Body of pancreas (tissue), 4 donors: Measurements from ENCODE around the gene GPR135. TPM values are rescaled to one million over a fixed set of nuclear protein-coding genes. Genes with fewer than 3 reads are reported as not detected.

Experiments
- ATAC-seq: fragments of 150-250 bp; one replicate; pipeline ENCODE4 v1.9.1; 2016
- DNase-seq, 4 donors: peaks; one replicate each; pipeline ENCODE4 v3.0.0-alpha.2; 2019
- H3K27ac ChIP-seq, 4 donors: fragments of 200-600 bp; sonication (generic); 1 replicate in 3 of 4; 2 replicates in 1 of 4; pipeline versions ENCODE4 v1.5.1 to v1.6.1; 2016 to 2019; ENCODE audit warnings: mild to moderate bottlenecking in 1 of 4, mixed read lengths in 1 of 4, moderate library complexity in 1 of 4
- H3K27me3 ChIP-seq, 2 donors: fragments of 200-600 bp; sonication (generic); one replicate each; pipeline ENCODE4 v1.6.0; 2016; ENCODE audit warnings: mild to moderate bottlenecking in 1 of 2
- H3K36me3 ChIP-seq, 2 donors: fragments of 200-600 bp; sonication (generic); replicated peaks in 1 of 2; 2 replicates each; pipeline ENCODE4 v1.5.1; 2016; ENCODE audit warnings: low read depth in 2 of 2; ENCODE audit not compliant: insufficient read depth in 1 of 2
- H3K4me1 ChIP-seq: fragments of 200-600 bp; sonication (generic); one replicate; pipeline ENCODE4 v1.6.0; 2016
- H3K4me3 ChIP-seq, 2 donors: fragments of 200-600 bp; sonication (generic); 1 replicate in 1 of 2; 2 replicates in 1 of 2; pipeline ENCODE4 v1.5.1; 2016 to 2019
- H3K9me3 ChIP-seq, 3 donors: fragments of 200-600 bp; sonication (generic); 1 replicate in 2 of 3; 2 replicates in 1 of 3; pipeline ENCODE4 v1.5.1; 2016
- CTCF ChIP-seq, 7 experiments: fragments of 450-650 bp in 4 of 7; fragments of 200-600 bp in 3 of 7; sonication (generic) in 3 of 7; IDR thresholded peaks; one replicate each; pipeline ENCODE4 v1.5.1; 2016 to 2019; ENCODE audit warnings: antibody characterized with exemption in 7 of 7
- POLR2A ChIP-seq, 3 donors: fragments of 450-650 bp; IDR thresholded peaks; one replicate each; pipeline ENCODE4 v1.6.1; 2016; ENCODE audit warnings: antibody characterized with exemption in 3 of 3, mild to moderate bottlenecking in 2 of 3
- WGBS, 2 donors: methylation state at CpG; one replicate each; pipeline ENCODE4 v1.1.5; 2017; 5-methylcytosine and 5-hydroxymethylcytosine counted together
- intact Hi-C: fragments of 100-400 bp; cut with DNase I; formaldehyde crosslinking; loops from one replicate; pipeline ENCODE4 v1.15.1; 2023
- total RNA-seq, 2 donors: library from RNA; depleted of rRNA; stranded (reverse); fragments of >200 nt; gene quantifications; one replicate each; pipeline ENCODE4 v1.1.0, GENCODE V29; 2016

GPR135 gene
- total RNA-seq, 2 donors from 2014 or later: 4.2 to 4.6 TPM

GRCh38 chr14:59483363-59483762 is 18.2 kb upstream of the GPR135 start:
- intact Hi-C loops: no loop called here

GRCh38 chr14:59482541-59483331 is 17.6 kb upstream of the GPR135 start:
- WGBS, 2 donors: 41 to 59% methylated on average over 6 of the region's 6 CpGs
- intact Hi-C loops: no loop called here
- no peak for TF ChIP-seq CTCF (IDR thresholded peaks at IDR 0.05)
- peak in 1 of 3 donors; percentile 11 for TF ChIP-seq POLR2A (IDR thresholded peaks at IDR 0.05)
- Histone ChIP-seq H3K27ac (peak overlapping the region; percentile 81 to 96 (median 87)), H3K4me1 (peaks cover 50% of the 10 kb centered on the region), H3K36me3 (no peaks in the 10 kb centered on the region), H3K4me3 (peak overlapping the region in 1 of 2 donors; percentile 94), H3K9me3 (no peaks in the 10 kb centered on the region), H3K27me3 (no peaks in the 10 kb centered on the region)
- peak; percentile 13 for ATAC-seq
- peak; percentile 34 to 54 (median 50) for DNase-seq

More at GRCh38 chr14:59483363-59483762, 18.2 kb upstream of the GPR135 start:
- no peaks in the 10 kb centered on the region for H3K27me3 ChIP-seq
- peak overlapping the region; percentile 93 to 94 for H3K4me3 ChIP-seq
- H3K9me3 ChIP-seq: no peaks in the 10 kb centered on the region
- peaks cover 50% of the 10 kb centered on the region for H3K4me1 ChIP-seq
- peak overlapping the region; percentile 81 to 96 (median 87) for H3K27ac ChIP-seq
- WGBS, 2 donors: 1 to 3% methylated on average over 16 of the region's 16 CpGs
- ATAC-seq (peak; percentile 5), DNase-seq (peak in 1 of 4 donors; percentile 16)
- H3K36me3 ChIP-seq: no peaks in the 10 kb centered on the region
- TF ChIP-seq POLR2A (IDR thresholded peaks at IDR 0.05) (no peak), CTCF (IDR thresholded peaks at IDR 0.05) (no peak)

GRCh38 chr14:59481871-59482540 is 16.8 kb upstream of the GPR135 start:
- H3K4me3 ChIP-seq: no peak overlapping the region
- intact Hi-C loops: no loop called here
- no peaks in the 10 kb centered on the region for H3K36me3 ChIP-seq
- TF ChIP-seq POLR2A (IDR thresholded peaks at IDR 0.05): no peak
- no peak for TF ChIP-seq CTCF (IDR thresholded peaks at IDR 0.05)
- peaks cover 50% of the 10 kb centered on the region for H3K4me1 ChIP-seq
- no peak for DNase-seq
- H3K27me3 ChIP-seq: no peaks in the 10 kb centered on the region
- no peak for ATAC-seq
- WGBS, 2 donors: 14 to 20% methylated on average over 2 of the region's 2 CpGs
- peak overlapping the region; percentile 1 to 96 (median 54) for H3K27ac ChIP-seq
- H3K9me3 ChIP-seq: no peaks in the 10 kb centered on the region

- peaks cover 44% of the 10 kb centered on the region for H3K4me1 ChIP-seq
- ATAC-seq: no peak
- H3K36me3 ChIP-seq: no peaks in the 10 kb centered on the region
- TF ChIP-seq POLR2A (IDR thresholded peaks at IDR 0.05): no peak
- no peak for TF ChIP-seq CTCF (IDR thresholded peaks at IDR 0.05)
- intact Hi-C loops: no loop called here
- no peaks in the 10 kb centered on the region for H3K27me3 ChIP-seq
- H3K27ac ChIP-seq: no peak overlapping the region
- no peak for DNase-seq
- H3K9me3 ChIP-seq: no peaks in the 10 kb centered on the region
- 90 to 91% methylated on average over 2 of the region's 2 CpGs for WGBS, 2 donors
- no peak overlapping the region for H3K4me3 ChIP-seq
Observed at GRCh38 chr14:59481407-59481806, 16.2 kb upstream of the GPR135 start.
